Measurements from ENCODE around the gene TRAPPC10.

DNA sequence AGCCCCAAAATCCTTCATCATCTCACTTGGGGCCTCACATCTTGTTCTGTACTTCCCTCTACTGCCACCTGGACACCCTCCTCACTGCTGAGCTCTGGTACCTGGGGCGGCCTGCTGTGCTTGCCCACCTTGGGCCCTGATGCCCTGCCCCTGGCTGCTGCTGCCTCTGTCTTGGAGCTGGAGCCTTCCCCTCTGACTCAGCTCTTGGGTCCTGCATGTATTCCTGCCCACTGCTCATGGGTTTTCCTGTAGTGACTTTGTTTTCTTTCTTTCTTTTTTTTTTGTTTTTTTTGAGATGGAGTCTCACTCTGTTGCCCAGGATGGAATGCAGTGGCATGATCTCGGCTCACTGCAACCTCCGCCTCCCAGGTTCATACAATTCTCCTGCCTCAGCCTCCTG, 37.5 kb downstream of the TRAPPC10 start:
- TF ChIP-seq, protein P1, sequence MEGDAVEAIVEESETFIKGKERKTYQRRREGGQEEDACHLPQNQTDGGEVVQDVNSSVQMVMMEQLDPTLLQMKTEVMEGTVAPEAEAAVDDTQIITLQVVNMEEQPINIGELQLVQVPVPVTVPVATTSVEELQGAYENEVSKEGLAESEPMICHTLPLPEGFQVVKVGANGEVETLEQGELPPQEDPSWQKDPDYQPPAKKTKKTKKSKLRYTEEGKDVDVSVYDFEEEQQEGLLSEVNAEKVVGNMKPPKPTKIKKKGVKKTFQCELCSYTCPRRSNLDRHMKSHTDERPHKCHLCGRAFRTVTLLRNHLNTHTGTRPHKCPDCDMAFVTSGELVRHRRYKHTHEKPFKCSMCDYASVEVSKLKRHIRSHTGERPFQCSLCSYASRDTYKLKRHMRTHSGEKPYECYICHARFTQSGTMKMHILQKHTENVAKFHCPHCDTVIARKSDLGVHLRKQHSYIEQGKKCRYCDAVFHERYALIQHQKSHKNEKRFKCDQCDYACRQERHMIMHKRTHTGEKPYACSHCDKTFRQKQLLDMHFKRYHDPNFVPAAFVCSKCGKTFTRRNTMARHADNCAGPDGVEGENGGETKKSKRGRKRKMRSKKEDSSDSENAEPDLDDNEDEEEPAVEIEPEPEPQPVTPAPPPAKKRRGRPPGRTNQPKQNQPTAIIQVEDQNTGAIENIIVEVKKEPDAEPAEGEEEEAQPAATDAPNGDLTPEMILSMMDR (IDR thresholded peaks at IDR 0.05), result no peak
- TF ChIP-seq POLR2A (IDR thresholded peaks at IDR 0.05), result no peak
